Nephron (organoid): ENCODE results near the gene NBEAL2.

ENCODE experiments used
- H3K27ac Mint-ChIP-seq, 3 experiments: 2 replicates each; pipeline ENCODE4 v1.8.0; 2020; ENCODE audit warnings: mixed read lengths in 3 of 3, mild to moderate bottlenecking in 2 of 3, moderate library complexity in 1 of 3
- H3K27me3 Mint-ChIP-seq: 2 replicates; pipeline ENCODE4 v1.8.0; 2021; ENCODE audit warnings: low read depth, mild to moderate bottlenecking, moderate library complexity, mixed read lengths
- H3K36me3 Mint-ChIP-seq: 2 replicates; pipeline ENCODE4 v1.8.0; 2020; ENCODE audit warnings: low read depth, mixed read lengths
- H3K4me1 Mint-ChIP-seq: 2 replicates; pipeline ENCODE4 v1.8.0; 2020; ENCODE audit warnings: mixed read lengths
- H3K4me3 Mint-ChIP-seq, 3 experiments: 2 replicates each; pipeline ENCODE4 v1.8.0; 2020; ENCODE audit warnings: mild to moderate bottlenecking in 3 of 3, mixed read lengths in 3 of 3, moderate library complexity in 2 of 3
- H3K9me3 Mint-ChIP-seq: 2 replicates; pipeline ENCODE4 v1.8.0; 2020; ENCODE audit warnings: mixed read lengths
- TF ChIP-seq, protein P1 (sequence below), 3 experiments: fragments of 200-600 bp; sonication (generic); IDR thresholded peaks; one replicate each; pipeline ENCODE4 v1.5.0; 2021; ENCODE audit warnings: antibody characterized with exemption in 3 of 3; ENCODE audit not compliant: unreplicated experiment in 3 of 3

Gene NBEAL2, protein sequence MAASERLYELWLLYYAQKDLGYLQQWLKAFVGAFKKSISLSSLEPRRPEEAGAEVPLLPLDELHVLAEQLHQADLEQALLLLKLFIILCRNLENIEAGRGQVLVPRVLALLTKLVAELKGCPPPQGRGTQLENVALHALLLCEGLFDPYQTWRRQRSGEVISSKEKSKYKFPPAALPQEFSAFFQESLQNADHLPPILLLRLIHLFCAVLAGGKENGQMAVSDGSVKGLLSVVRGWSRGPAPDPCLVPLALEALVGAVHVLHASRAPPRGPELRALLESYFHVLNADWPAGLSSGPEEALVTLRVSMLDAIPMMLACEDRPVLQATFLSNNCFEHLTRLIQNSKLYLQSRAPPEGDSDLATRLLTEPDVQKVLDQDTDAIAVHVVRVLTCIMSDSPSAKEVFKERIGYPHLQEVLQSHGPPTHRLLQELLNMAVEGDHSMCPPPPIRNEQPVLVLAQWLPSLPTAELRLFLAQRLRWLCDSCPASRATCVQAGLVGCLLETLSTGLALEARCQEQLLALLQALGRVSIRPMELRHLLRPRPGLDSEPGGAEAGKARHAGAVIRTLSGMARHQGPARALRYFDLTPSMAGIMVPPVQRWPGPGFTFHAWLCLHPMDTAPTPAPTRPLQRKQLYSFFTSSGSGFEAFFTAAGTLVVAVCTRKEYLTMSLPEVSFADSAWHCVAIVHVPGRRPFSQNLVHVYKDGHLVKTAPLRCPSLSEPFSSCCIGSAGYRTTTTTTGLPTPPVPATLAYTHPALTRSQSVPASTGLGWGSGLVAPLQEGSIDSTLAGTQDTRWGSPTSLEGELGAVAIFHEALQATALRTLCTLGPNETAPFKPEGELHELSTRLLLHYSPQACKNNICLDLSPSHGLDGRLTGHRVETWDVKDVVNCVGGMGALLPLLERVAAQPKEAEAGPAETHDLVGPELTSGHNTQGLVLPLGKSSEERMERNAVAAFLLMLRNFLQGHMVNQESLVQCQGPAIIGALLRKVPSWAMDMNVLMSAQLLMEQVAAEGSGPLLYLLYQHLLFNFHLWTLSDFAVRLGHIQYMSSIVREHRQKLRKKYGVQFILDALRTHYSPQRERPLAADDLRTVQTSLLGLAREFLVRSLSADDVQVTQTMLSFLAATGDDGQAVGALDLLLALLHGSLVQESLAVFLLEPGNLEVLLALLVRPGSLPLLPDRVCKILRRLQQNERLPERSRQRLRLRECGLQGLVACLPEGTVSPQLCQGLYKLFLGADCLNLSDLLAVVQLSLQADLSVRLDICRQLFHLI (N-terminal part only)

DNA sequence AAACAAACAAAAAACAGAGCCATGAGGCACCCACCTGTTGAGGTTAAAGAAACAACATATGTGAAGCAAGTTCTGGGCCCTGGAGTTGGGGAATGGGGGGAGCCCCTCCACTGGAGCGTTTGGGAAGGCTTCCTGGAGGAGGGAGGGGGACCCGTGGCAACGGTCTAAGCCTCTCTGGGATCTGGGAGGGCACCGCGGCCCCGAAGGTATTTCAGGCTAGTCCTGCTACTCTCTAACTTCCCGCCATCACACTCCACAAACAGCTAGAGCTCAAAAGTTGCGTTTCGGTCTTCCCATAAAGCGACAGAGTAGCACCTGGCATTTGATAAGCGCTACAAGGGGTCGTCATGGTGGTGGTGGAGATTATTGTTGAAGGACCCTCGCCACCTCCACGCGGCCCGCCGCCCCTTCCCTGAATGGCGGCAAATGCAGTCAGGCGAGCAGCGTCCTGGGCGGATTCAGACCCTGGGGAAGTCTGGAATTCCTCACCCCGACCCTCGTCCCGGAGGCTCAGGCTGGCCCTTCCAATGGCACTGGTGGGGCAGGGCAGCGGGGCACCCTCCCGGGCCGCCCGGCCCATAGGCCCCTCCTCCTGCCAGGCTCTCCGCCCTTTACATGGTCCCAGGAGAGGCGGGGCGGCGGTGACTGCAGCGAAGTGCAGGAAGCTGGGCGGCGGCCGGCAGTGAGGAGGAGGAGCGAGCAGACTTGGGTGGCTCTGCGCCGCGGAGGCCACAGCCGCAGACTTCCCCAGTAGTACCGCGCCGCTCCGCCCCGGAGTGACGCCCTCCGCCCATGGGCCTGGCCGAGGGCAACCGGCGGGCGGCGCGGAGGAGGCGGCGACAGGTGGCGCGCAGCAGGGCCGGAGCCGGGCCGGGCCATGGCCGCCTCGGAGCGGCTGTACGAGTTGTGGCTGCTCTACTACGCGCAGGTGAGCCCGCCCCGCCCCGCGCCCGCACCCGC, at the start of gene NBEAL2:
Gene NBEAL2 (plus strand): TSS at position 682 of the 960 bp plus-strand sequence. CDS start 196 bp downstream, at position 878.
- peaks cover 4% of the 10 kb centered on the region for H3K27me3 Mint-ChIP-seq
- peak within 1 kb of the TSS; percentile 80 to 93 (median 92) for H3K27ac Mint-ChIP-seq
- TF ChIP-seq, protein P1, sequence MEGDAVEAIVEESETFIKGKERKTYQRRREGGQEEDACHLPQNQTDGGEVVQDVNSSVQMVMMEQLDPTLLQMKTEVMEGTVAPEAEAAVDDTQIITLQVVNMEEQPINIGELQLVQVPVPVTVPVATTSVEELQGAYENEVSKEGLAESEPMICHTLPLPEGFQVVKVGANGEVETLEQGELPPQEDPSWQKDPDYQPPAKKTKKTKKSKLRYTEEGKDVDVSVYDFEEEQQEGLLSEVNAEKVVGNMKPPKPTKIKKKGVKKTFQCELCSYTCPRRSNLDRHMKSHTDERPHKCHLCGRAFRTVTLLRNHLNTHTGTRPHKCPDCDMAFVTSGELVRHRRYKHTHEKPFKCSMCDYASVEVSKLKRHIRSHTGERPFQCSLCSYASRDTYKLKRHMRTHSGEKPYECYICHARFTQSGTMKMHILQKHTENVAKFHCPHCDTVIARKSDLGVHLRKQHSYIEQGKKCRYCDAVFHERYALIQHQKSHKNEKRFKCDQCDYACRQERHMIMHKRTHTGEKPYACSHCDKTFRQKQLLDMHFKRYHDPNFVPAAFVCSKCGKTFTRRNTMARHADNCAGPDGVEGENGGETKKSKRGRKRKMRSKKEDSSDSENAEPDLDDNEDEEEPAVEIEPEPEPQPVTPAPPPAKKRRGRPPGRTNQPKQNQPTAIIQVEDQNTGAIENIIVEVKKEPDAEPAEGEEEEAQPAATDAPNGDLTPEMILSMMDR (IDR thresholded peaks at IDR 0.05; ENCODE audit: unreplicated experiment in 3 of 3): no peak
- peaks cover 23% of the 10 kb centered on the region for H3K4me1 Mint-ChIP-seq
- H3K4me3 Mint-ChIP-seq: peak within 1 kb of the TSS; percentile 86 to 91 (median 89)
- H3K36me3 Mint-ChIP-seq: peaks cover 7% of the 10 kb centered on the region
- H3K9me3 Mint-ChIP-seq: no peaks in the 10 kb centered on the region

DNA sequence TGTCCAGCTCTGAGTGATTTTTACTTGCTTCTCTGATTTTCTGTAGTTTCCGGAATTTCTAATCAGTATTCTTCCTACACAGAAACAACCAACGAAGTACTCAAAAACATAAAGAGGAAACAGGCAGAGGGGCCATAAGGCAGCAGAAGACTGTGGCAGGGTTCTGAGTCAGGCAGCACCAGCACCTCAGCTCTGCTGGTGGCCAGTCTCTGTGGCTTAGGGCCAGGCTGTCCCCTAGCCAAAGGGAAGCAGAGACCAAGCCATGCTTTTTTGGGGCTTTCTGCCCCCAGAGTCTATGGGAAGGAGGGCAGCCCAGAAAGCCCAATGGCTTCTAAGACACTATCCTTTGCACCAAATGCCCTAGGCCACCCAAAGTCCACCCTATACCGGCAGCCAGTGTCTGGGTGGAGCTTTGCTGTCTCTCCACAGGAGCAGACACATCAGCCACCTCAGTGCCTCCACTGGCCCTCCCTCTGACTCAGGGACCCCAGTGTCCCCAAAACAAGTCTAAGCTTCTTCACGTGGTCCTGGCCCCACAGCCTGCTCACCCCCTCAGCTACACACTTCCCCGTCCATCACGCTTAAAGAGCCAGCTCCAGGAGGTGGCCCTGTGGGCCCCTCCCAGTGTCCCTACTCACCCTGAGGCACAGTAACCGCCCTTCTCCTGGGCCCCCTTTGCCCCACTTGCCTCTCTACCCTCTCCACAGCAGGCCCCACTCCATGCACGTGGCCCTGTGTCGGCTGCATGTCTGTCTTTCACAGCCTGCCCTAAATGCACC, 49.1 kb upstream of the NBEAL2 start:
- H3K27me3 Mint-ChIP-seq: no peaks in the 10 kb centered on the region
- peak overlapping the region; percentile 45 to 93 (median 59) for H3K27ac Mint-ChIP-seq
- TF ChIP-seq, protein P1 (IDR thresholded peaks at IDR 0.05; ENCODE audit: unreplicated experiment in 3 of 3): no peak
- H3K36me3 Mint-ChIP-seq: peaks cover 27% of the 10 kb centered on the region
- no peak overlapping the region for H3K4me3 Mint-ChIP-seq
- peaks cover 56% of the 10 kb centered on the region for H3K4me1 Mint-ChIP-seq
- no peaks in the 10 kb centered on the region for H3K9me3 Mint-ChIP-seq

DNA sequence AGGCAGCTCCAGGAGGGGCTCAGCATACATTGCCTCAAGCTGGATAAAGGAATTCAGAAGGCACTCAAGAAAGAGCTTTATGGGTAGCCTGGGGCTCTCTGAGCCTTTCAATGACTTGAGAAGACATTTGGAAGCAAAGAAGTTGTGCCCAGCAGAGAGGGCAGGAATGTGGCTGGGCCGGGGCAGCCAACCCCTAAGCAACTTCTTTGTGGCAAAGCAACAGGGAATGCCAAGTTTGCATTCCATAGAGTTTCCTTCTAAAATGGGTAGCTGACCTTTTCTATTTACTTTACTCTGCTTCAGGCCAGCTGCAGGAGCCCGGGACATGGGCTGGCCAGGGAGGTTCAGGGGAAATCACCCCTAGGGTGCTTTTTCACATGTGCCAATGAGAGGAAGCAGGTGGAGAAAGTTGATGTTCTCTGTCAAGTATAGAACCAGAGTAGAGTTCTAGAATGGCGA, 48.5 kb upstream of the NBEAL2 start:
- Mint-ChIP-seq H3K27ac (peak overlapping the region; percentile 45 to 93 (median 59)), H3K4me3 (no peak overlapping the region), H3K27me3 (no peaks in the 10 kb centered on the region), H3K4me1 (peaks cover 58% of the 10 kb centered on the region), H3K36me3 (peaks cover 28% of the 10 kb centered on the region), H3K9me3 (no peaks in the 10 kb centered on the region)
- TF ChIP-seq, protein P1 (IDR thresholded peaks at IDR 0.05; ENCODE audit: unreplicated experiment in 3 of 3): no peak

DNA sequence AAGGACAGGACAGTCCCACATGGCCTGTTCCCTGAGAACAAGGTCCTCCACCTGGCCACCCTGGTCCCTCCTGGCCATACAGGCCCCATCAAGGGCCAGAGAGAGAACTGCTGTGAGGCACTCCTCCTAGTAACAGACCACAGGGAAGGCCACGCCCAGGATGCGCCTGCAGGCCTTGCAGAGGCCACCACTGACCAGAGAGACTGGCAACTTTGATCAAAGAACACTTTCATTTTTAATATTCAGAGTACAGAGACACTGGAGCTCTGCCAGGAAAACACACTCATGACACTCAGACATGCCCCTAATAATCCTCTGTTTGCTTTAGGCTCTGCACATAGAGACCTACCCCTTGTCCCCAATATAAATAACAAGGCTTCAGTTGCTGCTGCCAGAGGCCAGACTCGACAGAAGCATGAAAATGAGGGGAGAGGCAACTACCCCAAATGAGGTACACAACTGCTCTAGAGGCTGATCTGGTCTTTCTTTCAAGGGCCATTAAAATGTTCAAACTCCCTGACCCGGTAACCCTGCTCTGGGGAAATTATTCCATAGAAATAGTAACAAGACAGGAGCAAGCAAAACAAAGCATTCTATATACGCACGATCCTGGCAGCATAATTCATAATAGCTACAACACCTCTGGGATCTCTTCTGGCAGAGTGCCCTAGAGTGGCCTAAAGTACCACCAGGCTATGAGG, 47.7 kb upstream of the NBEAL2 start:
- peaks cover 62% of the 10 kb centered on the region for H3K4me1 Mint-ChIP-seq
- H3K27ac Mint-ChIP-seq: peak overlapping the region; percentile 74 to 93 (median 83)
- H3K9me3 Mint-ChIP-seq: no peaks in the 10 kb centered on the region
- no peaks in the 10 kb centered on the region for H3K27me3 Mint-ChIP-seq
- H3K36me3 Mint-ChIP-seq: peaks cover 31% of the 10 kb centered on the region
- H3K4me3 Mint-ChIP-seq: peak overlapping the region in 1 of 3 experiments; percentile 2
- TF ChIP-seq, protein P1 (IDR thresholded peaks at IDR 0.05; ENCODE audit: unreplicated experiment in 3 of 3): no peak
